Gastrocnemius medialis (tissue), 4 donors: Measurements from ENCODE around the gene OIT3.

Source experiments
- CTCF ChIP-seq, 5 experiments: fragments of 450-650 bp in 3 of 5; fragments of 200-600 bp in 2 of 5; sonication (generic) in 2 of 5; IDR thresholded peaks in 4 of 5; conservative IDR thresholded peaks in 1 of 5; 1 replicate in 4 of 5; 2 replicates in 1 of 5; pipeline ENCODE4 v1.5.1; 2016 to 2019; ENCODE audit warnings: antibody characterized with exemption in 5 of 5, mild to moderate bottlenecking in 3 of 5, moderate library complexity in 3 of 5
- POLR2A ChIP-seq, 2 donors: fragments of 450-650 bp; IDR thresholded peaks; one replicate each; pipeline ENCODE4 v1.6.1; 2017; ENCODE audit warnings: antibody characterized with exemption in 2 of 2, mild to moderate bottlenecking in 2 of 2, moderate library complexity in 2 of 2

- no peak for TF ChIP-seq CTCF (IDR thresholded peaks at IDR 0.05 in 4 of 5, conservative IDR thresholded peaks at IDR 0.05 in 1 of 5)
- no peak for TF ChIP-seq POLR2A (IDR thresholded peaks at IDR 0.05)
These were observed 35.3 kb downstream of the OIT3 start for GRCh38 chr10:72928798-72929197.
